ENCODE results near the gene PICALM.

GRCh38 chr11:86118253-86118652 lies 49.4 kb upstream of the PICALM start:
- no peak for TF ChIP-seq RAD21 (IDR thresholded peaks at IDR 0.05; ENCODE audit: low read depth)
- no peak for TF ChIP-seq CREB1 (IDR thresholded peaks at IDR 0.05; ENCODE audit: low read depth)
- TF ChIP-seq EP300 (IDR thresholded peaks at IDR 0.05; ENCODE audit: borderline replicate concordance) = no peak
- no peak for TF ChIP-seq EGR1 (IDR thresholded peaks at IDR 0.05)
- TF ChIP-seq, protein P1, sequence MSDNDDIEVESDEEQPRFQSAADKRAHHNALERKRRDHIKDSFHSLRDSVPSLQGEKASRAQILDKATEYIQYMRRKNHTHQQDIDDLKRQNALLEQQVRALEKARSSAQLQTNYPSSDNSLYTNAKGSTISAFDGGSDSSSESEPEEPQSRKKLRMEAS (IDR thresholded peaks at IDR 0.05) = no peak
- no peak for TF ChIP-seq FOXM1 (IDR thresholded peaks at IDR 0.05; ENCODE audit: borderline replicate concordance, low read depth)
- TF ChIP-seq TAF1 (IDR thresholded peaks at IDR 0.05; ENCODE audit: low read depth) = no peak
- TF ChIP-seq, protein P2, sequence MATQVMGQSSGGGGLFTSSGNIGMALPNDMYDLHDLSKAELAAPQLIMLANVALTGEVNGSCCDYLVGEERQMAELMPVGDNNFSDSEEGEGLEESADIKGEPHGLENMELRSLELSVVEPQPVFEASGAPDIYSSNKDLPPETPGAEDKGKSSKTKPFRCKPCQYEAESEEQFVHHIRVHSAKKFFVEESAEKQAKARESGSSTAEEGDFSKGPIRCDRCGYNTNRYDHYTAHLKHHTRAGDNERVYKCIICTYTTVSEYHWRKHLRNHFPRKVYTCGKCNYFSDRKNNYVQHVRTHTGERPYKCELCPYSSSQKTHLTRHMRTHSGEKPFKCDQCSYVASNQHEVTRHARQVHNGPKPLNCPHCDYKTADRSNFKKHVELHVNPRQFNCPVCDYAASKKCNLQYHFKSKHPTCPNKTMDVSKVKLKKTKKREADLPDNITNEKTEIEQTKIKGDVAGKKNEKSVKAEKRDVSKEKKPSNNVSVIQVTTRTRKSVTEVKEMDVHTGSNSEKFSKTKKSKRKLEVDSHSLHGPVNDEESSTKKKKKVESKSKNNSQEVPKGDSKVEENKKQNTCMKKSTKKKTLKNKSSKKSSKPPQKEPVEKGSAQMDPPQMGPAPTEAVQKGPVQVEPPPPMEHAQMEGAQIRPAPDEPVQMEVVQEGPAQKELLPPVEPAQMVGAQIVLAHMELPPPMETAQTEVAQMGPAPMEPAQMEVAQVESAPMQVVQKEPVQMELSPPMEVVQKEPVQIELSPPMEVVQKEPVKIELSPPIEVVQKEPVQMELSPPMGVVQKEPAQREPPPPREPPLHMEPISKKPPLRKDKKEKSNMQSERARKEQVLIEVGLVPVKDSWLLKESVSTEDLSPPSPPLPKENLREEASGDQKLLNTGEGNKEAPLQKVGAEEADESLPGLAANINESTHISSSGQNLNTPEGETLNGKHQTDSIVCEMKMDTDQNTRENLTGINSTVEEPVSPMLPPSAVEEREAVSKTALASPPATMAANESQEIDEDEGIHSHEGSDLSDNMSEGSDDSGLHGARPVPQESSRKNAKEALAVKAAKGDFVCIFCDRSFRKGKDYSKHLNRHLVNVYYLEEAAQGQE (IDR thresholded peaks at IDR 0.05; ENCODE audit: low read depth) = no peak
- TF ChIP-seq YY1 (IDR thresholded peaks at IDR 0.05; ENCODE audit: low read depth) = no peak
- TF ChIP-seq CEBPB (IDR thresholded peaks at IDR 0.05) = no peak
- no peak for TF ChIP-seq NFIC (IDR thresholded peaks at IDR 0.05)
- no peak for TF ChIP-seq TCF12 (IDR thresholded peaks at IDR 0.05; ENCODE audit: low read depth)
